Neural progenitor cell (in vitro differentiated cells): ENCODE measurements around the gene LAMP1. TPM values are rescaled to one million over a fixed set of nuclear protein-coding genes. Genes with fewer than 3 reads are reported as not detected.

Experiments used
- DNase-seq: peaks from one replicate; pipeline ENCODE4 v3.0.0-alpha.2; 2016; ENCODE audit warnings: low spot score
- H2AFZ ChIP-seq: fragments of 200-600 bp; sonication (generic); replicated peaks from 2 replicates; pipeline ENCODE4 v1.6.1; 2016; ENCODE audit warnings: antibody characterized with exemption
- H3F3A ChIP-seq: fragments of 200-600 bp; sonication (generic); 2 replicates; pipeline ENCODE4 v1.6.1; 2016; ENCODE audit warnings: antibody characterized with exemption, low read depth
- H3K27ac ChIP-seq: fragments of 200-600 bp; sonication (generic); 2 replicates; pipeline ENCODE4 v1.5.1; 2016; ENCODE audit warnings: mild to moderate bottlenecking
- H3K27me3 ChIP-seq: fragments of 200-600 bp; sonication (generic); 2 replicates; pipeline ENCODE4 v1.6.1; 2016; ENCODE audit warnings: mild to moderate bottlenecking, moderate library complexity
- H3K36me3 ChIP-seq: fragments of 200-600 bp; sonication (generic); 2 replicates; pipeline ENCODE4 v1.5.1; 2016
- H3K4me1 ChIP-seq: fragments of 200-600 bp; sonication (generic); 2 replicates; pipeline ENCODE4 v1.6.1; 2016; ENCODE audit warnings: mixed run types
- H3K4me2 ChIP-seq: fragments of 200-600 bp; sonication (generic); 2 replicates; pipeline ENCODE4 v1.6.1; 2016
- H3K4me3 ChIP-seq: fragments of 200-600 bp; sonication (generic); 2 replicates; pipeline ENCODE4 v1.5.1; 2016
- H3K79me2 ChIP-seq: fragments of 200-600 bp; sonication (generic); 2 replicates; pipeline ENCODE4 v1.6.1; 2016; ENCODE audit warnings: low read depth
- H3K9ac ChIP-seq: fragments of 200-600 bp; sonication (generic); 2 replicates; pipeline ENCODE4 v1.6.1; 2016
- H3K9me3 ChIP-seq: fragments of 200-600 bp; sonication (generic); 2 replicates; pipeline ENCODE4 v1.5.1; 2016; ENCODE audit warnings: low read depth
- H4K20me1 ChIP-seq: fragments of 200-600 bp; sonication (generic); 2 replicates; pipeline ENCODE4 v1.6.1; 2016; ENCODE audit warnings: low read depth
- H3K27ac Mint-ChIP-seq: 3 replicates; pipeline ENCODE4 v1.8.0; 2021; ENCODE audit warnings: mixed read lengths
- H3K27me3 Mint-ChIP-seq: 2 replicates; pipeline ENCODE4 v1.8.0; 2022; ENCODE audit warnings: low read depth, mild to moderate bottlenecking, inconsistent platforms, moderate library complexity, mixed read lengths; ENCODE audit not compliant: insufficient read depth
- H3K36me3 Mint-ChIP-seq: 3 replicates; pipeline ENCODE4 v1.8.0; 2021; ENCODE audit warnings: mixed read lengths
- H3K4me1 Mint-ChIP-seq: 3 replicates; pipeline ENCODE4 v1.8.0; 2021; ENCODE audit warnings: mixed read lengths
- H3K4me3 Mint-ChIP-seq: 3 replicates; pipeline ENCODE4 v1.8.0; 2021; ENCODE audit warnings: mild to moderate bottlenecking, moderate library complexity, mixed read lengths
- H3K9me3 Mint-ChIP-seq: 3 replicates; pipeline ENCODE4 v1.8.0; 2020; ENCODE audit warnings: mixed read lengths
- EZH2 ChIP-seq: fragments of 200-600 bp; sonication (generic); IDR thresholded peaks from 2 replicates; pipeline ENCODE4 v1.6.1; 2017; ENCODE audit warnings: antibody characterized with exemption, mild to moderate bottlenecking, moderate library complexity
- EZH2phosphoT487 ChIP-seq: fragments of 200-600 bp; sonication (generic); IDR thresholded peaks from 2 replicates; pipeline ENCODE4 v1.6.1; 2017; ENCODE audit warnings: antibody characterized with exemption
- total RNA-seq: library from RNA; depleted of rRNA; stranded (reverse); fragments of >200 nt; gene quantifications from 2 replicates; pipeline ENCODE4 v1.2.3, GENCODE V29; 2015; ENCODE audit warnings: low replicate concordance
- TF ChIP-seq, protein P1 (sequence below): fragments of 200-600 bp; sonication (generic); IDR thresholded peaks from 2 replicates; pipeline ENCODE4 v1.5.1; 2017; ENCODE audit warnings: antibody characterized with exemption, mild to moderate bottlenecking

LAMP1 gene
- total RNA-seq, 1 donor from 2014 or later = 49.7 TPM

DNA sequence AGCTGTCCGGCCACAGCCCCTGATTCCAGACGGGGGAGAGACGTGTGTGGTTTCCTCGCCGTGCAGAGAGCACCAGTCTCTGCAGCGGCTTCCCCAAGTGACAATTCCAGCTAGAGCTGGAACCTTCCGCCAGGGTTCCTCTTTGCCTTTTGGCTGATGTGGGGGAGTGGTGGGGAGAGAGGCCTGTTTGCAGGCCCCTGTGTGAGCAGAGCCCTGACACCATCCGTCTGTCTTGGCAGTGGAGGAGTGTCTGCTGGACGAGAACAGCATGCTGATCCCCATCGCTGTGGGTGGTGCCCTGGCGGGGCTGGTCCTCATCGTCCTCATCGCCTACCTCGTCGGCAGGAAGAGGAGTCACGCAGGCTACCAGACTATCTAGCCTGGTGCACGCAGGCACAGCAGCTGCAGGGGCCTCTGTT is 25.0 kb downstream of the LAMP1 start:
- Histone ChIP-seq H3K4me1 (no peaks in the 10 kb centered on the region), H2AFZ (no peak overlapping the region), H4K20me1 (no peaks in the 10 kb centered on the region), H3F3A (peaks cover 11% of the 10 kb centered on the region), H3K27ac (no peak overlapping the region), H3K79me2 (no peaks in the 10 kb centered on the region), H3K27me3 (no peaks in the 10 kb centered on the region), H3K4me3 (no peak overlapping the region), H3K9ac (no peak overlapping the region), H3K36me3 (no peaks in the 10 kb centered on the region), H3K4me2 (no peak overlapping the region), H3K9me3 (no peaks in the 10 kb centered on the region)
- Mint-ChIP-seq H3K4me1 (no peaks in the 10 kb centered on the region), H3K4me3 (no peak overlapping the region), H3K27ac (no peak overlapping the region), H3K9me3 (no peaks in the 10 kb centered on the region), H3K36me3 (peaks cover 15% of the 10 kb centered on the region), H3K27me3 (peaks cover 2% of the 10 kb centered on the region)
- no peak for TF ChIP-seq EZH2
- no peak for TF ChIP-seq EZH2phosphoT487
- TF ChIP-seq, protein P1, sequence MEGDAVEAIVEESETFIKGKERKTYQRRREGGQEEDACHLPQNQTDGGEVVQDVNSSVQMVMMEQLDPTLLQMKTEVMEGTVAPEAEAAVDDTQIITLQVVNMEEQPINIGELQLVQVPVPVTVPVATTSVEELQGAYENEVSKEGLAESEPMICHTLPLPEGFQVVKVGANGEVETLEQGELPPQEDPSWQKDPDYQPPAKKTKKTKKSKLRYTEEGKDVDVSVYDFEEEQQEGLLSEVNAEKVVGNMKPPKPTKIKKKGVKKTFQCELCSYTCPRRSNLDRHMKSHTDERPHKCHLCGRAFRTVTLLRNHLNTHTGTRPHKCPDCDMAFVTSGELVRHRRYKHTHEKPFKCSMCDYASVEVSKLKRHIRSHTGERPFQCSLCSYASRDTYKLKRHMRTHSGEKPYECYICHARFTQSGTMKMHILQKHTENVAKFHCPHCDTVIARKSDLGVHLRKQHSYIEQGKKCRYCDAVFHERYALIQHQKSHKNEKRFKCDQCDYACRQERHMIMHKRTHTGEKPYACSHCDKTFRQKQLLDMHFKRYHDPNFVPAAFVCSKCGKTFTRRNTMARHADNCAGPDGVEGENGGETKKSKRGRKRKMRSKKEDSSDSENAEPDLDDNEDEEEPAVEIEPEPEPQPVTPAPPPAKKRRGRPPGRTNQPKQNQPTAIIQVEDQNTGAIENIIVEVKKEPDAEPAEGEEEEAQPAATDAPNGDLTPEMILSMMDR = no peak
- no peak for DNase-seq

DNA sequence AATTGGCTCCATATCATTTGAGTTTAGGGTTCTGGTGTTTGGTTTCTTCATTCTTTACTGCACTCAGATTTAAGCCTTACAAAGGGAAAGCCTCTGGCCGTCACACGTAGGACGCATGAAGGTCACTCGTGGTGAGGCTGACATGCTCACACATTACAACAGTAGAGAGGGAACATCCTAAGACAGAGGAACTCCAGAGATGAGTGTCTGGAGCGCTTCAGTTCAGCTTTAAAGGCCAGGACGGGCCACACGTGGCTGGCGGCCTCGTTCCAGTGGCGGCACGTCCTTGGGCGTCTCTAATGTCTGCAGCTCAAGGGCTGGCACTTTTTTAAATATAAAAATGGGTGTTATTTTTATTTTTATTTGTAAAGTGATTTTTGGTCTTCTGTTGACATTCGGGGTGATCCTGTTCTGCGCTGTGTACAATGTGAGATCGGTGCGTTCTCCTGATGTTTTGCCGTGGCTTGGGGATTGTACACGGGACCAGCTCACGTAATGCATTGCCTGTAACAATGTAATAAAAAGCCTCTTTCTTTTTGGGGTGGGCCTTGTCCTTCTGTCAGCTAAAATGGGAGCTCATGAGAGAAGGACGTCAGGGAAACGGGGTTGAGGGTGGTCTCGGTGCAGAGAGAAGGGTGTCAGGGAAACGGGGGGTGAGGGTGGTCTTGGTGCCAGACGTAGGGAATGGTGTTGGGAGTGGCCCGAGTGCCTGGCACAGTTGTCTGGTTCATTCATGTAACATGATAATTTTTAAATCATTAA is 26.0 kb downstream of the LAMP1 start:
- Histone ChIP-seq H3K27me3 (no peaks in the 10 kb centered on the region), H3K4me2 (no peak overlapping the region), H3K27ac (no peak overlapping the region), H3K9me3 (no peaks in the 10 kb centered on the region), H2AFZ (no peak overlapping the region), H4K20me1 (no peaks in the 10 kb centered on the region), H3F3A (peaks cover 11% of the 10 kb centered on the region), H3K4me1 (no peaks in the 10 kb centered on the region), H3K4me3 (no peak overlapping the region), H3K36me3 (no peaks in the 10 kb centered on the region), H3K9ac (no peak overlapping the region), H3K79me2 (no peaks in the 10 kb centered on the region)
- no peak overlapping the region for H3K27ac Mint-ChIP-seq
- peaks cover 15% of the 10 kb centered on the region for H3K36me3 Mint-ChIP-seq
- DNase-seq = no peak
- H3K27me3 Mint-ChIP-seq = peaks cover 2% of the 10 kb centered on the region
- H3K4me3 Mint-ChIP-seq = no peak overlapping the region
- no peaks in the 10 kb centered on the region for H3K4me1 Mint-ChIP-seq
- no peaks in the 10 kb centered on the region for H3K9me3 Mint-ChIP-seq
- TF ChIP-seq, protein P1 = no peak

DNA sequence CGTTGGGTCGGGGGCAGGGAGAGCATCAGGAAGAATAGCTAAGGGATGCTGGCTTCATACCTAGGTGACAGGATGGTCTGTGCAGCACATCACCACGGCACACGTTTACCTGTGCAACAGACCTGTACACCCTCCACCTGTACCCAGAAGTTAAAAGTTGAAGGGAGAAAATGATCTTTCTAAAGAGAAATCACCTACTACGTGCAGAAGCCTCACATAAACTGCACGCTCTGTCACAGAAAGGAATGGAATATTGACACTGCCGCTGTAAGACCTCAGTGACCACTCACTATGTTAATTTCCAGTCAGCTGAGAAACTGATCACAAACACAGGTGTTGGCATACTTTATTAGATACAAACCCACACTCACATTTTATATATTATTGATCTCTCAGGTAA is 26.8 kb downstream of the LAMP1 start:
- H3F3A ChIP-seq = peaks cover 11% of the 10 kb centered on the region
- H3K9me3 ChIP-seq = no peaks in the 10 kb centered on the region
- Mint-ChIP-seq H3K9me3 (no peaks in the 10 kb centered on the region), H3K36me3 (peaks cover 15% of the 10 kb centered on the region), H3K27ac (no peak overlapping the region), H3K4me3 (no peak overlapping the region), H3K4me1 (no peaks in the 10 kb centered on the region), H3K27me3 (no peaks in the 10 kb centered on the region)
- H3K4me2 ChIP-seq = no peak overlapping the region
- H3K79me2 ChIP-seq = no peaks in the 10 kb centered on the region
- no peaks in the 10 kb centered on the region for H3K27me3 ChIP-seq
- TF ChIP-seq, protein P1 = no peak
- no peak overlapping the region for H2AFZ ChIP-seq
- H3K36me3 ChIP-seq = no peaks in the 10 kb centered on the region
- no peak overlapping the region for H3K4me3 ChIP-seq
- no peaks in the 10 kb centered on the region for H3K4me1 ChIP-seq
- H3K27ac ChIP-seq = no peak overlapping the region
- no peak overlapping the region for H3K9ac ChIP-seq
- no peaks in the 10 kb centered on the region for H4K20me1 ChIP-seq
- DNase-seq = no peak
